Epithelial cell of esophagus (primary cell): ENCODE measurements around the gene SLC15A2.
"Not testable (repeated sequence)": the region's sequence is repeated elsewhere in the genome, so short reads cannot be mapped to it uniquely, and the experiment has no call there.

Source experiments
- DNase-seq: peaks from one replicate; pipeline ENCODE4 v3.0.0; 2010; ENCODE audit warnings: low read depth
- H3K4me3 ChIP-seq: 2 replicates; pipeline ENCODE4 v1.5.1; 2011; ENCODE audit warnings: mild to moderate bottlenecking, low read length, control low read depth
- TF ChIP-seq, protein P1 (sequence below): IDR thresholded peaks from 2 replicates; pipeline ENCODE4 v1.5.1; 2011; ENCODE audit warnings: low read depth, mild to moderate bottlenecking, low read length, control low read depth, inconsistent platforms; ENCODE audit not compliant: insufficient read depth; ENCODE audit errors: missing control alignments

SLC15A2 gene

DNA sequence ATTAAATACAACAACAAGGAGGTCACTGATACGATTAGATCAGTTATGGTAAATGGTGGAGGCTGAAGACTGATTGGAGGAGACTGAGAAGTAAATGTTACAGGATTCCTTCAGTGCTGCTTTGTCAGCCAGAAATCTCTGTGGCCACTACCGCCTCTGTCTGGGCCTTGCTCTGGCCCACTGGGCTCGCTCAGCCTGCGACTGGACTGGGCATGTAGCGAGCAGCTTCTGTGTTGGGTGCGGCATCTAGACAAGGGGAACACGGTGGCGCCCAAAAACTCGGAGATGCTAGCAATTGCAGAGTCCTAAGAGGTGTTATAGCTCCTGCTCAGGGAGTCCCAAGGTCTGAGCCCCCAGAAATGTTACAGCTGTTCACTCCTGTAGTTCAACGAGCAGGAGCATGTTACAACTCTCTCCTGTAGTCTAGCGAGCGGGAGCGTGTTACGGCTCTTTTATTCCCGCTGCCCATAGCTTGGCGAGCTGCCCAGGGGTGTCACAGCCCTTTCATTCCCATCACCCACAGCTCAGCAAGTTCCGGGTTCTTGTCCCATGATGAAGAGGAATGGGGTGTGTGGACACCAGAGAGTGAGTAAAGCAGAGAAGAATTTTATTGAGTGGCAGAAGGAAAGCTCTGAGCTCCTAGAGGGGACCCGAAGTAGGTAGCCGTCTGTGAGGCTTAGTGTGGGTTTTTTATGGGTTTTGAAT, 24.7 kb downstream of the SLC15A2 start:
- TF ChIP-seq, protein P1, sequence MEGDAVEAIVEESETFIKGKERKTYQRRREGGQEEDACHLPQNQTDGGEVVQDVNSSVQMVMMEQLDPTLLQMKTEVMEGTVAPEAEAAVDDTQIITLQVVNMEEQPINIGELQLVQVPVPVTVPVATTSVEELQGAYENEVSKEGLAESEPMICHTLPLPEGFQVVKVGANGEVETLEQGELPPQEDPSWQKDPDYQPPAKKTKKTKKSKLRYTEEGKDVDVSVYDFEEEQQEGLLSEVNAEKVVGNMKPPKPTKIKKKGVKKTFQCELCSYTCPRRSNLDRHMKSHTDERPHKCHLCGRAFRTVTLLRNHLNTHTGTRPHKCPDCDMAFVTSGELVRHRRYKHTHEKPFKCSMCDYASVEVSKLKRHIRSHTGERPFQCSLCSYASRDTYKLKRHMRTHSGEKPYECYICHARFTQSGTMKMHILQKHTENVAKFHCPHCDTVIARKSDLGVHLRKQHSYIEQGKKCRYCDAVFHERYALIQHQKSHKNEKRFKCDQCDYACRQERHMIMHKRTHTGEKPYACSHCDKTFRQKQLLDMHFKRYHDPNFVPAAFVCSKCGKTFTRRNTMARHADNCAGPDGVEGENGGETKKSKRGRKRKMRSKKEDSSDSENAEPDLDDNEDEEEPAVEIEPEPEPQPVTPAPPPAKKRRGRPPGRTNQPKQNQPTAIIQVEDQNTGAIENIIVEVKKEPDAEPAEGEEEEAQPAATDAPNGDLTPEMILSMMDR, result no peak
- H3K4me3 ChIP-seq, result peak overlapping the region; percentile 20
- peak; percentile 98 for DNase-seq

DNA sequence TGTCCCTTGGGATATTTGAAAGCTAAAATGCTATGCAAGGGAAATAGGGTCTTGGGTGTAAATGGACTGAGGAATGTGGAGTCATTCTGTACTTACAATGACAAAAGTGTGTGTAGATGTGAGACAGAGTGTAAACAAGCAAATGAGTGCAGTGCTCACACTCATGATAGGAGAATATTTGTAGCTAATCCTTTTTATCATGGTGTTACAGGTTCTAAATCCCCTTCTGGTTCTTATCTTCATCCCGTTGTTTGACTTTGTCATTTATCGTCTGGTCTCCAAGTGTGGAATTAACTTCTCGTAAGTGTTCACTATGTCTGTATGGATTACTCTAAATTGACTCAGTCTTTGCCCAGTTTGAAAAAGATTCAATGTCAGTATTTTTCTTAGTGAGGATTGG, 30.5 kb downstream of the SLC15A2 start:
- DNase-seq, result no peak
- no peak overlapping the region for H3K4me3 ChIP-seq
- TF ChIP-seq, protein P1, result no peak

DNA sequence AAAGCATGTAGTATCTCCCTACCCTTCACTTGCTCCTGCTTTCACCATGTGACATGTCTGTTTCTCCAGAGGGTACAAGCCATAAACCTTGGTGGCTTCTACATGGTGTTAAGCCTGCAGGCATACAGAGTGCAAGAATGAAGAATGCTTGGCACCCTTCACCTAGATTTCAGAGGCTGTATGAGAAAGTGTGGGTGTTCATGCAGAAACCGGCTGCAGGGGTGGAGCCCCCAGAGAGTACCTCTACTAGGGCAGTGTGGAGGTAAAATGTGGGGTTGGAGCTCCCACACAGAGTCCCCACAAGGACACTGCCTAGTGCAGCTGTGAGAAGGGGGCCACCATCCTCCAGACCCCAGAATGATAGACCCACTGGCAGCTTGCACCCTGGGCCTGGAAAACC, 32.2 kb downstream of the SLC15A2 start:
- no peak overlapping the region for H3K4me3 ChIP-seq
- TF ChIP-seq, protein P1, result no peak
- DNase-seq, result no peak

DNA sequence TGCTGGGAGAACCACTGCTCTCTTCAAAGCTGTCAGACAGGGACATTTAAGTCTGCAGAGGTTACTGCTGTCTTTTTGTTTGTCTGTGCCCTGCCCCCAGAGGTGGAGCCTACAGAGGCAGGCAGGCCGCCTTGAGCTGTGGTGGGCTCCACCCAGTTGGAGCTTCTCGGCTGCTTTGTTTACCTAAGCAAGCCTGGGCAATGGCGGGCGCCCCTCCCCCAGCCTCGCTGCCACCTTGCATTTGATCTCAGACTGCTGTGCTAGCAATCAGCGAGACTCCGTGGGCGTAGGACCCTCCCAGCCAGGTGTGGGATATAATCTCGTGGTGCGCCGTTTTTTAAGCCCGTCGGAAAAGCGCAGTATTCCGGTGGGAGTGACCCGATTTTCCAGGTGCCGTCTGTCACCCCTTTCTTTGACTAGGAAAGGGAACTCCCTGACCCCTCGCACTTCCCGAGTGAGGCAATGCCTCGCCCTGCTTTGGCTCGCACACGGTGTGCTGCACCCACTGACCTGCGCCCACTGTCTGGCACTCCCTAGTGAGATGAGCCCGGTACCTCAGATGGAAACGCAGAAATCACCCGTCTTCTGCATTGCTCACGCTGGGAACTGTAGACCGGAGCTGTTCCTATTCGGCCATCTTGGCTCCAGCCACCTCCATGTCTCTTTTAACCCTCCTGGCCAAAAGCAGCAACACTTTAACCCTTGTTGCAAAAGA, 44.1 kb downstream of the SLC15A2 start:
- DNase-seq, H3K4me3 ChIP-seq: not testable (repeated sequence)

DNA sequence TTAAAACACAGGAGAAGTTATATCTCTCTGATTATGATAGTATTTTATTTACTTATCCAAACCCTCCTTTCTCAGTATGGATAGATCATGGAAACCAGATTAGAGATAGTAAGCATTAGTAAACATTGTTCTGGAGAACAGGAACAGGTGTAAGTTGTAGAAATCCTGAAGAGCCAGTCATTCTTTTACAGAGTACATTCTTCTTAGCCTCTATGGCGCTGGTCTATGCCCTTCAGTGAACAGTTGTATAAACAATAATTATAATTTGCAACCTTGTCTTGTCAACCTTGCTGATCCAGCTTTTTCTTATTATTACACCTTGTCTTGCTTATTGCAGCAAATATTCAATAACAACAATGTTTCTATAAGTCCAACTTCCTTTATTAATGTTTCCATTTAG, 47.4 kb downstream of the SLC15A2 start:
- H3K4me3 ChIP-seq, result no peak overlapping the region
- TF ChIP-seq, protein P1, result no peak
- no peak for DNase-seq

DNA sequence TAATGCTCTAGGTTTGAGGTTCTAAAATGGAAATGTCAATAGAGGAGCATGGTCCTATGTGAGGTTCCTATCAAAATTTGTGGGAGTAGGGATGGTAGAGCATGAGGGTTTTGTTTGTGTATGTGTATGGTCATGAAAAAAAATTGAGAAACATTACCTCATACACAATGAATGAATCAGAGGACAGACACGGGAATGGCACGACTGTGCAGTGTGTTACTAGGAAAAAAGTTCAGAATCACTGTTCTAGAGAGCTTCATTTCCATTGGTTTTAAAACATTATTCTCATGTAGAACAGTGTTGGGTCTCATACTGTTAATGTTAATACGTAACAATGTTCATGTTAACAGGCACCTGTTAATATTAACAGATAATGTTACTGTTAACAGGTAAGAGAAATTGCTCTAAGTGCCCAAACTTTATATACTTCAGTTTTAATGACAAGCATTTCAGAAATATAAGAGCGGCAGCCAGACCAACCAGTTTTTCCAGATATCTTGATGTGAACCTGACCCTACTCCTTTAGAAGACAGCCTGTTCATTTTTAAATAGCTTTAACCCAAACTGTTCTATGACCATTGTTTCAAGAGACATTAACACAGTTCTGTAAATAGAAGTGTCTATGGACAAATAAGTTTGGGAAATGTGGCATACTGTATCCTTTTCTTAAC, 48.0 kb downstream of the SLC15A2 start:
- peak; percentile 84 for DNase-seq
- TF ChIP-seq, protein P1, result no peak
- H3K4me3 ChIP-seq, result no peak overlapping the region

DNA sequence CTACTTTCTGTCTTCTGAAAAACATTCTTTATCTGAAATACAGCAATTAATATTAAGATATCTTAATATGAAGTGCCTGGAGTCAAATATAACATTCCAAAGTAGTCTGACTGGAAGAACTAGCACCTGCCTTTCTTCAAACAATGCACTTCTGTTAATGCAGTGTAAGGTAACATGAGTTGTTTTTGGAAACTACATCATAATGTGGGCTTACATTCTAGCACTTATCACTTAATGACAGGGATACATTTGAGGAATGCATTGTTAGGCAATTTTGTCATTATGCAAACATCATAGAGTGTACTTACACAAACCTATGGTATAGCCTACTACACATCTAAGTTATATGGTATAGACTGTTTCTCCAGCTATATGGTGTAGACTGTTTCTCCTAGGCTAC, 49.2 kb downstream of the SLC15A2 start:
- peak; percentile 63 for DNase-seq
- H3K4me3 ChIP-seq, result no peak overlapping the region
- TF ChIP-seq, protein P1, result no peak
